NCI-H2081 treated with DMSO at 0.1 percent for 48 hours (cell line): Measurements from ENCODE around the gene SMIM1.

Experiments used
- DNase-seq: peaks from one replicate; lab custom pipeline; 2025; lab: John Stamatoyannopoulos, UW

Gene SMIM1

DNA sequence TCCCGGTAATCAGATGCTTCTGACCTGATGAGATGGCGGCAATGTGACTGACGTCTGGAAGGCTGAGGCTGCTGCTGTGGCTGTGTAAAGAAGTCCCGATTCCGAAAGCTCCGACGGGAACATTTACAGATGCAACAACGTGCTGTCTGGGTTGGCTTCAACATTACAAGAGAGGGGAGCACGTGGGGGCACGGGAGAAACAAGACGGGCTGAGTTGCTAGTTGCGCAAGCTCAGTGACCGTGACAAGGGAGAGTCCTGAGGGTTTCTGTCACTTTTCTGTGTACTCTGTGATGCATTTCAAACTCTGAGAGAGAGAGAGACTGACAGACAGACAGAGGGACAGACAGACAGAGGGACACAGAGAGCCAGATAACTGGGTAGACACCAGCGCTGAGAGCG lies 49.4 kb downstream of the SMIM1 start:
- no peak for DNase-seq

DNA sequence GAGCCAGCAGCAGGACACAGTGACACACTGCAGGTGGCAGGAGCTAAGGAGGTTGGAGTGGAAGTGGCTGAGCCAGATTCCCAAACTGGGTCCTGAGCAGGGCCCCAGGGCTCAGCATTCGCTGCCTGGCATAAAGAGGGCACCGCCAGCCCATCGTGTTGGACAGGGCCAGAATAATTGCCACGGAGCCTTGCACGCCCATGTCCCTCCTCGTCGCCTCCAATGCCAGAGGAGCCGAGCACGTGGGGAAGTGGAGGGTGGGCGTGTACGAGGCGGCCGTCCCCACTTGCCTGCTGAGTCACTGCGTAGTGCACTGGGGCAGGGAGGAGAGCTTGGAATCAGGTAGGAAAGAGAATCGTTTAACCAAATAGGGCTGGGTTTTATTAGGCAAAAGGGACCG lies 49.9 kb downstream of the SMIM1 start:
- no peak for DNase-seq

DNA sequence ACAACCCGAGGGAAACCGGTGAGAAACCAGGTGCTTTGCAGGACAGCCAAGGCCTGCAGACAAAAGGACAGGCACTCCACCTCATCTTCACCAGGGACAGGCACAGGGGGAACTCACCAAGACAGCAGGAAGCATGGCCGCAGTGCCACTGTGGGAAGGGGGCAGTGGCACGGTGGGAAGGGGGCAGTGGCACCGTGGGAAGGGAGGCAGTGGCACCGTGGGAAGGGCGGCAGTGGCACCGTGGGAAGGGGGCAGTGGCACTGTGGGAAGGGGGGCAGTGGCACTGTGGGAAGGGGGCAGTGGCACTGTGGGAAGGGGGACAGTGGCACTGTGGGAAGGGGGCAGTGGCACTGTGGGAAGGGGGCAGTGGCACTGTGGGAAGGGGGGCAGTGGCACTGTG lies 52.1 kb downstream of the SMIM1 start:
- DNase-seq: no peak

DNA sequence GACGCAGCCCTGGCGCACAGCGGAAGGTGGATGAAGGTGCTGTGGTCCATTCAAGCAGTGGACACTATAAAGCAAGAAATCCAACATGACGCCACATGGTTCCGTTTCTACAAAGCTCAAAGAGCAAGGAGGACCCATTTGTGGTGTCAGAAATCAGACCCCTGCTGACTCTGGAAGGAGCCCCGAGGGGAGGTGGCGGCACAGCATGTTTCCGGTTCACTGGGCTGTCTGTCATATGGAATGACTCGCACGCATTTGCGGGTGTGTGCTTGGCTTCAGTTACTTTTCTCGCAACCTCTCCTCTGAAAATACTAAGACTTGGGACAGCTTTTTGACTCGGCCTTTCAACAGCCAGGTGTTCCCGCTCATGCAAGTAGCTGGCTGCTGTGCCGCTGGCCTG lies 52.8 kb downstream of the SMIM1 start:
- DNase-seq: no peak
